SK-N-SH (cell line): ENCODE measurements around the gene CCDC178.

Source experiments
- CTCF ChIP-seq: fragments of 200-600 bp; sonication (generic); IDR thresholded peaks from 2 replicates; pipeline ENCODE4 v1.6.1; 2017; ENCODE audit warnings: antibody characterized with exemption, mild to moderate bottlenecking, moderate library complexity
- IRF3 ChIP-seq: fragments of 150-350 bp; IDR thresholded peaks from 2 replicates; pipeline ENCODE4 v1.6.1; 2016; ENCODE audit warnings: mild to moderate bottlenecking, low read depth, low read length
- MXI1 ChIP-seq: IDR thresholded peaks from 2 replicates; pipeline ENCODE4 v1.6.1; 2012; ENCODE audit warnings: mild to moderate bottlenecking, low read depth, low read length, improper control_type of control experiment
- TAF1 ChIP-seq: IDR thresholded peaks from 2 replicates; pipeline ENCODE4 v1.6.1; 2012; ENCODE audit warnings: low read depth, mild to moderate bottlenecking, low read length, moderate library complexity, borderline replicate concordance
- YY1 ChIP-seq: IDR thresholded peaks from 2 replicates; pipeline ENCODE4 v1.4.0; 2012; ENCODE audit warnings: low read depth, mild to moderate bottlenecking

- no peak for TF ChIP-seq YY1
- no peak for TF ChIP-seq CTCF
- TF ChIP-seq IRF3: no peak
- no peak for TF ChIP-seq TAF1
- no peak for TF ChIP-seq MXI1
These were observed 552.2 kb downstream of the CCDC178 start for GRCh38 chr18:32888306-32888705.
